SU-DHL-6 (cell line): Measurements from ENCODE around the gene SLX4IP.

Experiments
- EZH2phosphoT487 ChIP-seq: fragments of 200-600 bp; sonication (generic), shearing (Covaris generic); conservative IDR thresholded peaks from 2 replicates; pipeline ENCODE4 v1.6.1; 2018; ENCODE audit warnings: mild to moderate bottlenecking, antibody characterized with exemption, low read length, moderate library complexity, mixed read lengths
- TF ChIP-seq, protein P1 (sequence below): fragments of 200-600 bp; sonication (generic); IDR thresholded peaks from one replicate; pipeline ENCODE4 v1.5.1; 2017; ENCODE audit warnings: antibody characterized with exemption, mild to moderate bottlenecking, low read length, moderate library complexity; ENCODE audit not compliant: insufficient read depth, poor library complexity, severe bottlenecking

DNA sequence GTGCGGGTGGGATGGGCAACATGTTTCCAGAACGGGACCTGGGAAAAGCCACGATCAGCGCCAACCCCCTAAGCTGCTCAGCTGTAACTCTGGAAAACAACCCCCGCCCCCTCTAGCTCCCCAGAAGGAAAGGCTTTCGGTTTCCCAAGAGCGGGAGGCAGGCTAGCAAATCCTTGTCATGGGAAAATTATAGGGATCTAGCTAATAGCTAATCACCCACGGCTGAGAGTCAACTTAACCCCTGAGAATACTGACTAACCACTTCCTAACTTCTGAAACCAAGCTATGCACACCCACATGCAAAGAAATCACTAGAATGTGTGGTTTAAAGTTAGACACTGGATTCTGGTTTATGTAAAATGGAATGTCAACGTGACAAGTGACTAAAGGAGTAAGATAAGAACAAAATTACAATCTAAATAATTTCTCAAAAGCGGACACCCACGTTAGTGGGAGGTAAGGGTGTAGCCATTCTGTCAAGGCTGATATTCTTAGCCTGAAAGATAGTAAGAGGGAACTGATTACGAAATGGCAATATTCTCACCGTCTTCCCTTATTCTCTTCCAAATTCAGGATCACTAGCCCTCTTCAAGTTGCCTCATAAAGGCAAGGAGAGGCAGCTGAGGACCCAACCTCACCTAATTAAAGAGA, 218.6 kb downstream of the SLX4IP start:
- TF ChIP-seq, protein P1, sequence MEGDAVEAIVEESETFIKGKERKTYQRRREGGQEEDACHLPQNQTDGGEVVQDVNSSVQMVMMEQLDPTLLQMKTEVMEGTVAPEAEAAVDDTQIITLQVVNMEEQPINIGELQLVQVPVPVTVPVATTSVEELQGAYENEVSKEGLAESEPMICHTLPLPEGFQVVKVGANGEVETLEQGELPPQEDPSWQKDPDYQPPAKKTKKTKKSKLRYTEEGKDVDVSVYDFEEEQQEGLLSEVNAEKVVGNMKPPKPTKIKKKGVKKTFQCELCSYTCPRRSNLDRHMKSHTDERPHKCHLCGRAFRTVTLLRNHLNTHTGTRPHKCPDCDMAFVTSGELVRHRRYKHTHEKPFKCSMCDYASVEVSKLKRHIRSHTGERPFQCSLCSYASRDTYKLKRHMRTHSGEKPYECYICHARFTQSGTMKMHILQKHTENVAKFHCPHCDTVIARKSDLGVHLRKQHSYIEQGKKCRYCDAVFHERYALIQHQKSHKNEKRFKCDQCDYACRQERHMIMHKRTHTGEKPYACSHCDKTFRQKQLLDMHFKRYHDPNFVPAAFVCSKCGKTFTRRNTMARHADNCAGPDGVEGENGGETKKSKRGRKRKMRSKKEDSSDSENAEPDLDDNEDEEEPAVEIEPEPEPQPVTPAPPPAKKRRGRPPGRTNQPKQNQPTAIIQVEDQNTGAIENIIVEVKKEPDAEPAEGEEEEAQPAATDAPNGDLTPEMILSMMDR: no peak
- TF ChIP-seq EZH2phosphoT487: no peak
